H1 (cell line): ENCODE data around the gene RSRC2. TPM values are rescaled to one million over a fixed set of nuclear protein-coding genes. Genes with fewer than 3 reads are reported as not detected.

ENCODE experiments used
- CTCF ChIA-PET: fragments of 300-600 bp; sonication (Branson Sonifier 250); formaldehyde crosslinking; loops from one replicate; lab custom pipeline; 2021; ENCODE audit not compliant: partially characterized antibody; lab: Charles Lee
- POLR2A ChIA-PET: fragments of 300-600 bp; sonication (Branson Sonifier 250); formaldehyde crosslinking; loops from one replicate; lab custom pipeline; 2021; ENCODE audit warnings: inconsistent platforms; ENCODE audit not compliant: partially characterized antibody; lab: Charles Lee
- DNase-seq, 2 experiments: peaks; one replicate each; pipeline versions ENCODE4 v3.0.0 to v3.0.0-alpha.2; 2010 to 2022; ENCODE audit warnings: low spot score in 2 of 2, low read depth in 1 of 2, mixed read lengths in 1 of 2
- FAIRE-seq: peaks from 2 replicates; lab custom pipeline; 2011; peaks lifted over from hg19 to GRCh38; lab: Jason Lieb, UNC
- H2AFZ ChIP-seq: 2 replicates; pipeline ENCODE4 v1.8.1; 2012; ENCODE audit warnings: low read length, inconsistent platforms
- H2AK5ac ChIP-seq: 2 replicates; pipeline ENCODE4 v1.6.1; 2013; ENCODE audit warnings: low read depth, low read length
- H2BK120ac ChIP-seq: replicated peaks from 2 replicates; pipeline ENCODE3; 2013; ENCODE audit warnings: low read depth, low read length, inconsistent platforms
- H2BK12ac ChIP-seq: 2 replicates; pipeline ENCODE4 v1.6.1; 2013; ENCODE audit warnings: low read depth, low read length
- H2BK15ac ChIP-seq: 2 replicates; pipeline ENCODE4 v1.6.1; 2013; ENCODE audit warnings: low read length
- H2BK20ac ChIP-seq: 2 replicates; pipeline ENCODE4 v1.6.1; 2013; ENCODE audit warnings: low read length
- H2BK5ac ChIP-seq: 2 replicates; pipeline ENCODE4 v1.6.1; 2013; ENCODE audit warnings: low read depth, low read length
- H3K14ac ChIP-seq: 2 replicates; pipeline ENCODE4 v1.6.1; 2013; ENCODE audit warnings: inconsistent platforms; ENCODE audit not compliant: insufficient read length
- H3K18ac ChIP-seq: 2 replicates; pipeline ENCODE4 v1.6.1; 2013; ENCODE audit warnings: low read length; ENCODE audit errors: extremely low read depth
- H3K23ac ChIP-seq: 2 replicates; pipeline ENCODE4 v1.6.1; 2013; ENCODE audit warnings: inconsistent platforms; ENCODE audit not compliant: insufficient read length
- H3K23me2 ChIP-seq: 2 replicates; pipeline ENCODE4 v1.6.1; 2013; ENCODE audit warnings: low read depth, low read length
- H3K27ac ChIP-seq: 2 replicates; pipeline ENCODE4 v1.6.1; 2011; ENCODE audit warnings: low read depth, low read length, inconsistent platforms
- H3K27me3 ChIP-seq, 4 experiments: replicated peaks in 1 of 4; 1 replicate in 1 of 4; 2 replicates in 3 of 4; pipeline versions ENCODE4 v1.6.1 to v1.8.1; 2011 to 2013; ENCODE audit warnings: low read length in 3 of 4, mild to moderate bottlenecking in 3 of 4, inconsistent platforms in 2 of 4, mixed read lengths in 2 of 4, moderate library complexity in 1 of 4; ENCODE audit not compliant: control insufficient read depth in 3 of 4, insufficient read depth in 3 of 4; ENCODE audit errors: extremely low read depth in 1 of 4
- H3K36me3 ChIP-seq, 4 experiments: 2 replicates each; pipeline versions ENCODE4 v1.6.1 to v1.8.1; 2011 to 2013; ENCODE audit warnings: mild to moderate bottlenecking in 4 of 4, low read length in 3 of 4, moderate library complexity in 2 of 4, control low read depth in 1 of 4, inconsistent platforms in 1 of 4; ENCODE audit not compliant: insufficient read depth in 4 of 4, control insufficient read depth in 2 of 4
- H3K4ac ChIP-seq: replicated peaks from 2 replicates; pipeline ENCODE3; 2013; ENCODE audit warnings: low read length, low read depth, mixed read lengths, inconsistent platforms; ENCODE audit not compliant: insufficient read length
- H3K4me1 ChIP-seq, 4 experiments: replicated peaks in 1 of 4; 1 replicate in 1 of 4; 2 replicates in 3 of 4; pipeline versions ENCODE4 v1.6.1 to v1.8.1; 2011 to 2013; ENCODE audit warnings: low read length in 3 of 4, inconsistent platforms in 2 of 4, mixed read lengths in 1 of 4; ENCODE audit not compliant: insufficient read depth in 4 of 4, control insufficient read depth in 3 of 4
- H3K4me2 ChIP-seq, 2 experiments: 2 replicates each; pipeline versions ENCODE4 v1.6.1 to v1.8.1; 2011 to 2013; ENCODE audit warnings: low read depth in 2 of 2, low read length in 2 of 2, control low read depth in 1 of 2, inconsistent platforms in 1 of 2, mild to moderate bottlenecking in 1 of 2; ENCODE audit not compliant: insufficient read depth in 1 of 2
- H3K4me3 ChIP-seq, 4 experiments: fragments of 200-600, 300-600 bp in 1 of 4; sonication (generic), shearing (Covaris generic), sonication (Bioruptor Twin) in 1 of 4; 2 replicates each; pipeline versions ENCODE4 v1.5.1 to v1.8.1; 2011 to 2016; ENCODE audit warnings: low read length in 4 of 4, low read depth in 3 of 4, control low read depth in 2 of 4, inconsistent platforms in 2 of 4, mild to moderate bottlenecking in 2 of 4, mixed read lengths in 1 of 4, moderate library complexity in 1 of 4; ENCODE audit not compliant: insufficient read depth in 2 of 4; ENCODE audit errors: extremely low read depth in 1 of 4
- H3K56ac ChIP-seq: replicated peaks from 2 replicates; pipeline ENCODE3; 2013; ENCODE audit warnings: low read depth, mild to moderate bottlenecking, mixed read lengths, low read length, inconsistent platforms; ENCODE audit not compliant: insufficient read length
- H3K79me1 ChIP-seq: 2 replicates; pipeline ENCODE4 v1.6.1; 2013; ENCODE audit warnings: low read depth, low read length, control low read depth
- H3K79me2 ChIP-seq, 2 experiments: 2 replicates each; pipeline versions ENCODE4 v1.6.1 to v1.8.1; 2012 to 2013; ENCODE audit warnings: low read length in 2 of 2, mild to moderate bottlenecking in 2 of 2, inconsistent platforms in 1 of 2; ENCODE audit not compliant: insufficient read depth in 2 of 2, control insufficient read depth in 1 of 2
- H3K9ac ChIP-seq, 4 experiments: replicated peaks in 1 of 4; 1 replicate in 1 of 4; 2 replicates in 3 of 4; pipeline versions ENCODE4 v1.6.1 to v1.8.1; 2011 to 2013; ENCODE audit warnings: low read depth in 3 of 4, low read length in 3 of 4, control low read depth in 2 of 4, mild to moderate bottlenecking in 2 of 4, moderate library complexity in 2 of 4, inconsistent platforms in 1 of 4; ENCODE audit errors: extremely low read depth in 1 of 4
- H3K9me3 ChIP-seq, 2 experiments: 2 replicates each; pipeline versions ENCODE4 v1.6.1 to v1.8.1; 2012 to 2013; ENCODE audit warnings: mild to moderate bottlenecking in 2 of 2, moderate library complexity in 2 of 2, control low read depth in 1 of 2, inconsistent platforms in 1 of 2, low read depth in 1 of 2, low read length in 1 of 2, mixed read lengths in 1 of 2; ENCODE audit not compliant: insufficient read depth in 2 of 2
- H4K20me1 ChIP-seq, 2 experiments: replicated peaks in 1 of 2; 2 replicates each; pipeline versions ENCODE3 to v1.8.1; 2011 to 2013; ENCODE audit warnings: inconsistent platforms in 2 of 2, low read length in 2 of 2, mild to moderate bottlenecking in 1 of 2; ENCODE audit not compliant: insufficient read depth in 2 of 2, control insufficient read depth in 1 of 2
- H4K5ac ChIP-seq: 2 replicates; pipeline ENCODE4 v1.6.1; 2013; ENCODE audit warnings: low read length, low read depth, mixed read lengths, inconsistent platforms; ENCODE audit not compliant: insufficient read length
- H4K8ac ChIP-seq: 2 replicates; pipeline ENCODE4 v1.8.0; 2013; ENCODE audit warnings: mild to moderate bottlenecking, moderate library complexity, low read length, inconsistent platforms; ENCODE audit not compliant: insufficient read depth; ENCODE audit errors: extremely low read depth
- H4K91ac ChIP-seq: replicated peaks from 2 replicates; pipeline ENCODE3; 2013; ENCODE audit warnings: low read length, mixed read lengths, inconsistent platforms; ENCODE audit not compliant: insufficient read length
- CEBPB ChIP-seq: IDR thresholded peaks from 2 replicates; pipeline ENCODE4 v1.6.1; 2012; ENCODE audit warnings: low read depth, low read length
- HDAC2 ChIP-seq, 2 experiments: fragments of 300-600 bp in 1 of 2; sonication (generic) in 1 of 2; IDR thresholded peaks; 2 replicates each; pipeline ENCODE4 v1.6.1; 2011 to 2012; ENCODE audit warnings: low read depth in 2 of 2, low read length in 2 of 2, mild to moderate bottlenecking in 2 of 2, moderate library complexity in 2 of 2, borderline replicate concordance in 1 of 2, inconsistent platforms in 1 of 2
- JUN ChIP-seq: IDR thresholded peaks from 2 replicates; pipeline ENCODE4 v1.6.1; 2011; ENCODE audit warnings: low read depth, mild to moderate bottlenecking, improper control_type of control experiment, low read length
- KDM4A ChIP-seq: IDR thresholded peaks from one replicate; pipeline ENCODE4 v1.7.1; 2012; ENCODE audit warnings: low read depth, mild to moderate bottlenecking, moderate library complexity, low read length, inconsistent platforms; ENCODE audit not compliant: severe bottlenecking
- NRF1 ChIP-seq: IDR thresholded peaks from 2 replicates; pipeline ENCODE4 v1.6.1; 2011; ENCODE audit warnings: mild to moderate bottlenecking, low read depth, low read length, improper control_type of control experiment
- POLR2A ChIP-seq, 2 experiments: IDR thresholded peaks; 1 replicate in 1 of 2; 2 replicates in 1 of 2; pipeline ENCODE4 v1.6.1; 2011; ENCODE audit warnings: low read depth in 2 of 2, low read length in 2 of 2, mild to moderate bottlenecking in 2 of 2; ENCODE audit errors: control extremely low read depth in 1 of 2
- POLR2AphosphoS5 ChIP-seq: IDR thresholded peaks from 2 replicates; pipeline ENCODE4 v1.6.1; 2011; ENCODE audit warnings: low read depth, low read length
- RFX5 ChIP-seq: IDR thresholded peaks from 2 replicates; pipeline ENCODE4 v1.6.1; 2011; ENCODE audit warnings: low read depth, low read length, improper control_type of control experiment, borderline replicate concordance
- SIN3A ChIP-seq, 2 experiments: IDR thresholded peaks in 1 of 2; conservative IDR thresholded peaks in 1 of 2; 2 replicates each; pipeline ENCODE4 v1.6.1; 2011 to 2012; ENCODE audit warnings: low read length in 2 of 2, improper control_type of control experiment in 1 of 2, low read depth in 1 of 2, mild to moderate bottlenecking in 1 of 2
- SIX5 ChIP-seq: IDR thresholded peaks from 2 replicates; pipeline ENCODE4 v1.6.1; 2011; ENCODE audit warnings: mild to moderate bottlenecking, low read depth, low read length
- WGBS, 2 experiments: shearing (Covaris generic) in 1 of 2; methylation state at CpG; one replicate each; pipeline versions ENCODE4 v1.1.6 to v1.1.7; 2013 to 2015; ENCODE audit warnings: low lambda C conversion rate in 2 of 2, mixed read lengths in 2 of 2, inconsistent platforms in 1 of 2, low coverage in 1 of 2, missing lambda C conversion rate in 1 of 2; ENCODE audit not compliant: insufficient replicate concordance in 2 of 2, insufficient coverage in 1 of 2, insufficient read length in 1 of 2; ENCODE audit errors: extremely low coverage in 1 of 2, missing lambda C conversion rate in 1 of 2; 5-methylcytosine and 5-hydroxymethylcytosine counted together
- polyA plus RNA-seq, 7 experiments: library from polyadenylated mRNA; depleted of rRNA in 3 of 7; stranded (reverse) in 5 of 7; unstranded in 2 of 7; fragments of >200 nt in 5 of 7; fragments of 200-250 nt in 2 of 7; gene quantifications; 1 replicate in 5 of 7; 2 replicates in 1 of 7; 4 replicates in 1 of 7; pipeline versions ENCODE4 v1.2.1 to v1.2.3, GENCODE V29; 2011 to 2013; ENCODE audit warnings: missing spikeins in 2 of 7, mixed read lengths in 2 of 7
- total RNA-seq: library from RNA; stranded (reverse); fragmentation: NEBNext Ultra II Directional; extraction: Animal tissue kit (Norgen Biotek cat#: 25700); gene quantifications from 2 replicates; pipeline ENCODE4 v1.2.1, GENCODE V29; 2021
- TF ChIP-seq, protein P1 (sequence below): IDR thresholded peaks from 2 replicates; pipeline ENCODE4 v1.6.1; 2011; ENCODE audit warnings: low read length, improper control_type of control experiment

The RSRC2 gene
- total and polyA plus RNA-seq, 2 of the 8 experiments (the other 6 are each of a cell fraction or from before 2014, with no cell fraction given), result 15.9 to 71.4 TPM

DNA sequence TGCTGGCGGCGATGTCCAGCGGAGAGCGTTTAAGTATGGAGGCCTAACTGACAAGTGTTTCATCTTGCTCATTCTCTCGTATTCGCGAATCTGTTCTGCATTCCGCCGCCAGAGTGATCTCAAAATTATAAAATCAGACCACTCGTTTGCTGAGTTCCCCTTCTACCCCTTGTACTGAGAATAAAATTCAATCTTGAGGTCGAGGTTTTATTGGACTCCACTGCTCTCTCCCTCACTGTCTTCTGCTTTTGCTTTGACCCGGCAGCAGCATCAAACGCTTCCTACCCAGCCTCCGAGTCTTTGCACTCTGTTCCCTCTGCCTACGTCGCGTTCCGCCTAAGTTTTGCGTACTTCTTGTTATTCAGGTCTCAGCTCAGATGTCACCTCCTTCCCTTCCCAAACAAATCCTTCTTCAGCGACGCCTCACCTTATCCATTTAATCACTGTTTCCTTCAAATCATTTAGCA is 775 bp upstream of the RSRC2 start:
- POLR2A ChIA-PET, result interaction anchor here (0.9 to 49.0 kb wide), 26 partner anchors 1 to 226 kb away, joined by 3 to 1221 read pairs (median 4); partner anchors contain the start of genes DENR, KNTC1, RSRC2 and ZCCHC8
- no peak for FAIRE-seq
- peaks cover 0 to 37% (median 12%) of the 10 kb centered on the region in 4 experiments; a peak in 4 of 8 replicates for H3K36me3 ChIP-seq
- no peak for TF ChIP-seq NRF1
- no peak for TF ChIP-seq JUN
- peak in 1 of 2 experiments; percentile 40; a peak in 1 of 3 replicates for TF ChIP-seq POLR2A (IDR thresholded peaks at IDR 0.05; ENCODE audit: control extremely low read depth in 1 of 2, low read depth in 2 of 2, low read length in 2 of 2)
- TF ChIP-seq, protein P1, sequence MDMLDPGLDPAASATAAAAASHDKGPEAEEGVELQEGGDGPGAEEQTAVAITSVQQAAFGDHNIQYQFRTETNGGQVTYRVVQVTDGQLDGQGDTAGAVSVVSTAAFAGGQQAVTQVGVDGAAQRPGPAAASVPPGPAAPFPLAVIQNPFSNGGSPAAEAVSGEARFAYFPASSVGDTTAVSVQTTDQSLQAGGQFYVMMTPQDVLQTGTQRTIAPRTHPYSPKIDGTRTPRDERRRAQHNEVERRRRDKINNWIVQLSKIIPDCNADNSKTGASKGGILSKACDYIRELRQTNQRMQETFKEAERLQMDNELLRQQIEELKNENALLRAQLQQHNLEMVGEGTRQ, result no peak
- TF ChIP-seq HDAC2 (IDR thresholded peaks at IDR 0.05; ENCODE audit: borderline replicate concordance in 1 of 2, low read depth in 2 of 2, low read length in 2 of 2), result 0 out of 4 replicates have a peak, but pooled peaks of 1 of the 2 experiments have one; percentile 18
- no peak; a peak in 1 of 4 replicates for TF ChIP-seq SIN3A (conservative IDR thresholded peaks at IDR 0.05 in 1 of 2, IDR thresholded peaks at IDR 0.05 in 1 of 2; ENCODE audit: low read depth in 1 of 2, low read length in 2 of 2)
- TF ChIP-seq POLR2AphosphoS5, result 0 out of 2 replicates have a peak, but pooled peaks have one; percentile 9
- no peak for TF ChIP-seq RFX5
- no peak for TF ChIP-seq KDM4A
- no peak for TF ChIP-seq CEBPB
- TF ChIP-seq SIX5, result no peak

More for the DNA sequence above, 775 bp upstream of the RSRC2 start:
- H3K14ac ChIP-seq, result no peak overlapping the region
- peak overlapping the region; percentile 98; the same call in 1 of the 2 replicates for H3K18ac ChIP-seq
- peak overlapping the region; percentile 99 for H2AK5ac ChIP-seq
- H4K5ac ChIP-seq, result peak overlapping the region; percentile 84
- DNase-seq, result no peak
- H3K79me2 ChIP-seq, result peaks cover 47 to 86% of the 10 kb centered on the region in 2 experiments
- peak overlapping the region; percentile 73 to 100 (median 99) for H3K9ac ChIP-seq
- H3K27ac ChIP-seq, result peak overlapping the region; percentile 96
- H2BK5ac ChIP-seq, result peak overlapping the region; percentile 99
- peak overlapping the region; percentile 98; the same call in 1 of the 2 replicates for H2BK12ac ChIP-seq
- peak overlapping the region; percentile 41; the same call in 1 of the 2 replicates for H2BK20ac ChIP-seq
- peak overlapping the region; percentile 90 to 99 (median 98) for H3K4me3 ChIP-seq
- peaks cover 10% of the 10 kb centered on the region for H3K23me2 ChIP-seq
- peak overlapping the region; percentile 73 for H3K56ac ChIP-seq
- peak overlapping the region; percentile 55 for H3K4ac ChIP-seq
- peak overlapping the region; percentile 82 to 93 for H3K4me2 ChIP-seq
- peak overlapping the region; percentile 67 for H4K91ac ChIP-seq
- H3K9me3 ChIP-seq, result no peaks in the 10 kb centered on the region
- H3K79me1 ChIP-seq, result peaks cover 3% of the 10 kb centered on the region; the same call in 1 of the 2 replicates
- H2AFZ ChIP-seq, result peak overlapping the region; percentile 61; the same call in 1 of the 2 replicates
- H4K20me1 ChIP-seq, result peaks cover 2 to 14% of the 10 kb centered on the region in 2 experiments
- H2BK120ac ChIP-seq, result no peak overlapping the region
- H3K23ac ChIP-seq, result no peak overlapping the region
- no peaks in the 10 kb centered on the region for H3K27me3 ChIP-seq
- no peak overlapping the region for H2BK15ac ChIP-seq
- CTCF ChIA-PET, result no interaction called here
- H4K8ac ChIP-seq, result peak overlapping the region; percentile 92; the same call in 1 of the 2 replicates
- H3K4me1 ChIP-seq, result no peaks in the 10 kb centered on the region; a peak in 4 of 7 replicates
- 2% methylated on average over 21 of the region's 21 CpGs; no CpG with 5 or more reads in 1 of the 2 experiments for WGBS, 2 experiments
